Ovary (tissue), 9 donors: ENCODE results near the gene PTPN1. TPM values are rescaled to one million over a fixed set of nuclear protein-coding genes. Genes with fewer than 3 reads are reported as not detected.

ENCODE experiments used
- DNase-seq, 5 donors: peaks; one replicate each; pipeline ENCODE4 v3.0.0-alpha.2; 2019 to 2020
- H3K27ac ChIP-seq, 2 donors: fragments of 200-600 bp; one replicate each; pipeline versions ENCODE4 v1.5.1 to v1.8.0; 2019 to 2022
- H3K27me3 ChIP-seq: fragments of 200-600 bp; one replicate; pipeline ENCODE4 v1.8.0; 2022
- H3K36me3 ChIP-seq: fragments of 200-600 bp; sonication (generic); one replicate; pipeline ENCODE4 v1.5.1; 2019
- H3K4me1 ChIP-seq: one replicate; pipeline ENCODE4 v1.8.1; 2013; ENCODE audit warnings: mild to moderate bottlenecking, moderate library complexity; ENCODE audit not compliant: insufficient read depth
- H3K4me3 ChIP-seq: fragments of 200-600 bp; sonication (generic); one replicate; pipeline ENCODE4 v1.5.1; 2017
- H3K9me3 ChIP-seq, 2 donors: fragments of 200-600 bp in 1 of 2; sonication (generic) in 1 of 2; one replicate each; pipeline versions ENCODE4 v1.5.1 to v1.8.1; 2013 to 2019; ENCODE audit warnings: mild to moderate bottlenecking in 1 of 2, moderate library complexity in 1 of 2
- EP300 ChIP-seq: sonication (generic); formaldehyde crosslinking; IDR thresholded peaks from one replicate; pipeline ENCODE4 v1.6.1; 2017; ENCODE audit warnings: antibody characterized with exemption
- POLR2A ChIP-seq: fragments of 450-650 bp; IDR thresholded peaks from one replicate; pipeline ENCODE4 v1.6.1; 2017; ENCODE audit warnings: antibody characterized with exemption, mild to moderate bottlenecking, moderate library complexity
- WGBS, 3 donors: extraction: QIAGEN DNeasy Blood & Tissue Kit in 1 of 3; methylation state at CpG; one replicate each; pipeline versions ENCODE4 v1.1.5 to v1.1.7; 2013 to 2017; 5-methylcytosine and 5-hydroxymethylcytosine counted together
- intact Hi-C, 4 donors: fragments of 100-400 bp; cut with DNase I; formaldehyde crosslinking; loops; one replicate each; pipeline versions ENCODE4 v1.11.0 to v1.15.1; 2022 to 2023
- polyA plus RNA-seq, 2 donors: library from polyadenylated mRNA; stranded (reverse); fragments of 200-250 nt in 1 of 2; fragments of 350-450 nt in 1 of 2; fragmentation: Illumina TruSeq in 1 of 2; extraction: RNeasy Lipid Tissue Mini Kit (QIAGEN cat#74804) in 1 of 2; gene quantifications; one replicate each; pipeline ENCODE4 v1.2.3, GENCODE V29; 2013 to 2014
- total RNA-seq, 7 donors: library from RNA; depleted of rRNA in 2 of 7; stranded (reverse); fragments of >200 nt in 2 of 7; fragmentation: NEBNext Ultra II Directional in 3 of 7; extraction: Animal tissue kit (Norgen Biotek cat#: 25700) in 3 of 7; gene quantifications; one replicate each; pipeline versions ENCODE4 v1.1.0 to v1.2.4, GENCODE V29; 2016 to 2023
- TF ChIP-seq, protein P1 (sequence below), 3 donors: fragments of 450-650 bp in 2 of 3; fragments of 200-600 bp in 1 of 3; IDR thresholded peaks; one replicate each; pipeline versions ENCODE4 v1.5.1 to v1.8.0; 2016 to 2022; ENCODE audit warnings: antibody characterized with exemption in 3 of 3, mild to moderate bottlenecking in 1 of 3
- donor health status: DM: no; HTN: no; CAD: no; lungs with moderate emphysema.
- donor health status: DM: no; HTN: no; CAD: no.
- donor health status: Bipolar disorder and iron deficiency.
- donor health status: DM: yes; HTN: yes; CAD: no.
- donor health status: DM: no; HTN: no; CAD: no.
- donor health status: DM: yes; HTN: yes; CAD: no.

PTPN1 gene
- total and polyA plus RNA-seq, 9 donors = 17.6 to 36.7 (median 26.6) TPM

GRCh38 chr20:50600281-50600895 is 90.2 kb downstream of the PTPN1 start:
- no peak overlapping the region for H3K27ac ChIP-seq
- DNase-seq = no peak
- no peak overlapping the region for H3K4me3 ChIP-seq
- no peaks in the 10 kb centered on the region for H3K4me1 ChIP-seq
- intact Hi-C loops = no loop called here
- no peaks in the 10 kb centered on the region for H3K9me3 ChIP-seq
- TF ChIP-seq, protein P1, sequence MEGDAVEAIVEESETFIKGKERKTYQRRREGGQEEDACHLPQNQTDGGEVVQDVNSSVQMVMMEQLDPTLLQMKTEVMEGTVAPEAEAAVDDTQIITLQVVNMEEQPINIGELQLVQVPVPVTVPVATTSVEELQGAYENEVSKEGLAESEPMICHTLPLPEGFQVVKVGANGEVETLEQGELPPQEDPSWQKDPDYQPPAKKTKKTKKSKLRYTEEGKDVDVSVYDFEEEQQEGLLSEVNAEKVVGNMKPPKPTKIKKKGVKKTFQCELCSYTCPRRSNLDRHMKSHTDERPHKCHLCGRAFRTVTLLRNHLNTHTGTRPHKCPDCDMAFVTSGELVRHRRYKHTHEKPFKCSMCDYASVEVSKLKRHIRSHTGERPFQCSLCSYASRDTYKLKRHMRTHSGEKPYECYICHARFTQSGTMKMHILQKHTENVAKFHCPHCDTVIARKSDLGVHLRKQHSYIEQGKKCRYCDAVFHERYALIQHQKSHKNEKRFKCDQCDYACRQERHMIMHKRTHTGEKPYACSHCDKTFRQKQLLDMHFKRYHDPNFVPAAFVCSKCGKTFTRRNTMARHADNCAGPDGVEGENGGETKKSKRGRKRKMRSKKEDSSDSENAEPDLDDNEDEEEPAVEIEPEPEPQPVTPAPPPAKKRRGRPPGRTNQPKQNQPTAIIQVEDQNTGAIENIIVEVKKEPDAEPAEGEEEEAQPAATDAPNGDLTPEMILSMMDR (IDR thresholded peaks at IDR 0.05) = no peak
- TF ChIP-seq EP300 (no peak), POLR2A (no peak)
- WGBS, 3 donors = 81 to 86% (median 82%) methylated on average over 12 of the region's 12 CpGs
- H3K36me3 ChIP-seq = no peaks in the 10 kb centered on the region
- no peaks in the 10 kb centered on the region for H3K27me3 ChIP-seq

DNA sequence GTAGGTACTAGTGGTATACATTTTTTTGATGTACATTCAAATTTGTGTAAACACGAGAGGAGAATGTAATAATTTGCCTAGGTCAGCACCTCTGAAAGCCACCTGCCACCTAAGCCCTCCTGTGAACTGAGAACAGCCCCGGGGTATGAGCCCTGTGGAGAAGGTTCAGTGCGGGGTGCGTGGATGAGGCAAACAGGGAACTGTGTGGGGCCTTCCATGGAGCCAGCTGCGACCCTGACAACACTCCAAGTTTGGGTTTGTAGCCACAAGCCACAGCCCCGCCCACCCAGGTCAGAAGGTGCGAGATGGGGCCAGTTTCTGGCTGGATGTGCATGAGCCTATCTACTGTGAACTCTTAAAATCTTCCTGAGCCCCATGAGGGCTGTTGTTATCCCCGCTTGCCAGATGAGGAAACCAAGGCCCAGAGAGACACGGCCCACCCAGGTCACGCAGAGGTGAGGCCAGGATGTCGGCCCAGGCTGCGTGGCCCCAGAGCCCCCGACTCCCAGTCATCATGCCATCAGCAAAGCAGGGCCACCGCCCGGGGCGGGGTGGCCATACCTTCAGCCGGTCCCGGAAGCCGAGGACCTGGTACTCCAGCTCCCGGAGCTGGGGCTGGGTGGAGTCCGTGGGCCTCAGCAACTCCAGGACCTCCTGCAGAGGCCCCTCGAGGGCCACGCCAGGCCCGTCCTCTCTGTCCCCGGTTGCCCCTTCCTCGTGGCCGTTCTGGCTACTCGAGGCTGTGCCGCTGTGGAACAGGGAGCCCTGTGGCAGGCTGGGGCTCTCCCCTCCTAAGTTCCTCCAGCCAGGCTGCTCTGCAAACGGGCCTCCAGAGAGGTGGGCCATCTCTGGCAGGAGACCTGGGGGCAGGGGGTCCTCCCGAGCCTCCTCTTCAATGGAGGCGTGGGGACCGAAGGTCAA is 91.6 kb downstream of the PTPN1 start:
- Histone ChIP-seq H3K4me1 (no peaks in the 10 kb centered on the region), H3K27me3 (no peaks in the 10 kb centered on the region), H3K27ac (no peak overlapping the region), H3K4me3 (no peak overlapping the region), H3K9me3 (no peaks in the 10 kb centered on the region), H3K36me3 (no peaks in the 10 kb centered on the region)
- 82 to 84% (median 84%) methylated on average over 25 to 33 of the region's 33 CpGs for WGBS, 3 donors
- TF ChIP-seq, protein P1 (IDR thresholded peaks at IDR 0.05) = no peak
- TF ChIP-seq POLR2A (no peak), EP300 (no peak)
- intact Hi-C loops = no loop called here
- no peak for DNase-seq

DNA sequence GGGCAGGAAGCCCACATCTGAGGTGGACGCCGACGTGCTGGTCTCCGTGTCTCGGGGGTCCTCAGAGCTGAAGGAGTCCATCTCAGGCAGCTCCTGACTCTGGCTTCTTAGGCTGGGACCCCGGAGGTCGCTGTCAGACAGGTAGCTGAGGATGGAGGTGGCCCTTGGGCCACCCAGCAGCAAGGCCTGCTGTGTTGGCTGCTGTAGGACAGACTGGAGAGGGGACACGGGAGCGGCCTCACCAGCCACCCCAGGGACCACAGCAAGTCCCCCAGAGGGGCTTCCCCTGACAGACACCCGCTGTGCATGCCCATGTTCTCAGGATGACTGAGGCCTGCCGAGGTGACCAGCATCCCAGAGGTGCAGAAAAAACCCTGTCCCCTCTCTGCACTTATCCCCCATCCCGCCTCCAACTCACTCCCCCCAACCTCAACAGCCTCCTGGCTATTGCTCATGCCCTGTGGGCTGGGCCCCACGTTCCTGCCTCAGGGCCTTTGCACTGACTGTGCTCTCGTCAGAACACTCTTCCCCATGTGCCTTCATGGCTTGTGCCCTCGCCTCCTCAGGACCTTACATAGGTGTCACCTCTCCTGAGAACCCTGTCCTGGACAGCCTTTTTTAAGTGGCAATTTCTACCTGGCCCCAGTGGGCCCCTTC is 92.4 kb downstream of the PTPN1 start:
- H3K27ac ChIP-seq = no peak overlapping the region
- no peak overlapping the region for H3K4me3 ChIP-seq
- no peaks in the 10 kb centered on the region for H3K4me1 ChIP-seq
- no peaks in the 10 kb centered on the region for H3K9me3 ChIP-seq
- intact Hi-C loops = no loop called here
- no peak for TF ChIP-seq POLR2A
- TF ChIP-seq EP300 = no peak
- TF ChIP-seq, protein P1 (IDR thresholded peaks at IDR 0.05) = no peak
- H3K36me3 ChIP-seq = no peaks in the 10 kb centered on the region
- H3K27me3 ChIP-seq = no peaks in the 10 kb centered on the region
- WGBS, 3 donors = 93 to 94% (median 93%) methylated on average over 15 of the region's 15 CpGs
- no peak for DNase-seq

DNA sequence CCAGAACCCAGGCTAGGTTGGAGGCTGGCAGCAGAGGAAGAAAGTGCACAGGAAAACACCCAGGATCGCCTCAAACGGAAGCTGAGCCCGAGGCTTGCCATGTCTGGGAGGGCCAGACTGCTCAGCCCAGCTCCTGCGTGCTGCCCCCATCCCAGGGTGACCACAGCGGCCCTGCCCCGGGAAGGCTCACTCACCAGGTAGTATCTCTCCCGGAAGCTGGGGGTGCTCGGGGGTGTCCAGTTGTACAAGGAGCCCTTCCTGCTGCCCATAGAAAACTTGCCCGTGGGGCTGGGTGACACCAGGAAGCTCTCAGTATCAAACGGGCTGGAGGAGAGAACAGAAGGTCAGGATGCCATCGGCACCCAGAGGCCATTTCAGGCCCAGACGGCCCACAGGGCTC is 94.3 kb downstream of the PTPN1 start:
- intact Hi-C loops = no loop called here
- TF ChIP-seq EP300 = no peak
- TF ChIP-seq, protein P1 (IDR thresholded peaks at IDR 0.05) = no peak
- TF ChIP-seq POLR2A = no peak
- H3K36me3 ChIP-seq = no peaks in the 10 kb centered on the region

More for the DNA sequence above, 94.3 kb downstream of the PTPN1 start:
- Histone ChIP-seq H3K4me1 (no peaks in the 10 kb centered on the region), H3K27ac (no peak overlapping the region), H3K4me3 (no peak overlapping the region), H3K27me3 (no peaks in the 10 kb centered on the region), H3K9me3 (no peaks in the 10 kb centered on the region)
- DNase-seq = no peak
- 88 to 92% (median 89%) methylated on average over 12 of the region's 12 CpGs for WGBS, 3 donors
